Sigmoid colon (tissue), 7 donors: Measurements from ENCODE around the gene TIMP3. TPM values are rescaled to one million over a fixed set of nuclear protein-coding genes. Genes with fewer than 3 reads are reported as not detected.

Source experiments
- DNase-seq: peaks from one replicate; pipeline ENCODE4 v3.0.0-alpha.2; 2019
- H3K27ac ChIP-seq, 4 donors: fragments of 200-600 bp; sonication (generic); one replicate each; pipeline ENCODE4 v1.5.1; 2016 to 2019; ENCODE audit warnings: mild to moderate bottlenecking in 1 of 4
- H3K27me3 ChIP-seq, 3 donors: fragments of 200-600 bp; sonication (generic); one replicate each; pipeline ENCODE4 v1.5.1; 2019; ENCODE audit warnings: mild to moderate bottlenecking in 1 of 3
- H3K36me3 ChIP-seq, 4 donors: fragments of 200-600 bp; sonication (generic); one replicate each; pipeline ENCODE4 v1.5.1; 2016 to 2019
- H3K4me1 ChIP-seq, 4 donors: fragments of 200-600 bp; sonication (generic); one replicate each; pipeline ENCODE4 v1.5.1; 2017 to 2019
- H3K4me3 ChIP-seq, 4 donors: fragments of 200-600 bp; sonication (generic); one replicate each; pipeline ENCODE4 v1.5.1; 2017 to 2019; ENCODE audit warnings: mild to moderate bottlenecking in 2 of 4, moderate library complexity in 1 of 4
- H3K9me3 ChIP-seq, 4 donors: fragments of 200-600 bp in 3 of 4; sonication (generic) in 3 of 4; one replicate each; pipeline versions ENCODE4 v1.5.1 to v1.6.1; 2013 to 2019
- CTCF ChIP-seq, 4 experiments: fragments of 450-650 bp in 3 of 4; fragments of 200-600 bp in 1 of 4; IDR thresholded peaks; one replicate each; pipeline ENCODE4 v1.5.1; 2016 to 2019; ENCODE audit warnings: antibody characterized with exemption in 4 of 4, mild to moderate bottlenecking in 3 of 4, moderate library complexity in 2 of 4
- EP300 ChIP-seq, 4 donors: sonication (generic); formaldehyde crosslinking; IDR thresholded peaks; one replicate each; pipeline ENCODE4 v1.6.1; 2017; ENCODE audit warnings: antibody characterized with exemption in 4 of 4
- POLR2A ChIP-seq, 2 donors: fragments of 450-650 bp; IDR thresholded peaks; one replicate each; pipeline ENCODE4 v1.6.1; 2016; ENCODE audit warnings: antibody characterized with exemption in 2 of 2, mild to moderate bottlenecking in 2 of 2, moderate library complexity in 2 of 2
- POLR2AphosphoS5 ChIP-seq, 4 donors: sonication (generic); formaldehyde crosslinking; IDR thresholded peaks; one replicate each; pipeline ENCODE4 v1.6.1; 2017; ENCODE audit warnings: antibody characterized with exemption in 4 of 4
- WGBS, 2 donors: extraction: QIAGEN DNeasy Blood & Tissue Kit; methylation state at CpG; one replicate each; pipeline ENCODE4 v1.1.7; 2013; 5-methylcytosine and 5-hydroxymethylcytosine counted together
- intact Hi-C: fragments of 100-400 bp; cut with DNase I; formaldehyde crosslinking; loops from one replicate; pipeline ENCODE4 v1.15.1; 2023
- polyA plus RNA-seq, 3 donors: library from polyadenylated mRNA; stranded (reverse); fragments of 200-250 nt; gene quantifications; one replicate each; pipeline ENCODE4 v1.2.3, GENCODE V29; 2013
- total RNA-seq, 4 donors: library from RNA; depleted of rRNA; stranded (reverse); fragments of >200 nt; gene quantifications; one replicate each; pipeline ENCODE4 v1.1.0, GENCODE V29; 2016
- donor health status: healthy with polysubstance abuse.
- donor health status: Bipolar disorder and iron deficiency.
- donor health status: healthy.

The TIMP3 gene
- total and polyA plus RNA-seq, 7 donors, result 4.6 to 295 (median 120) TPM

- Histone ChIP-seq H3K27me3 (no peaks in the 10 kb centered on the region), H3K9me3 (no peaks in the 10 kb centered on the region), H3K27ac (peak overlapping the region; percentile 89 to 94 (median 91)), H3K4me1 (peaks cover 0 to 62% (median 53%) of the 10 kb centered on the region in 4 donors), H3K36me3 (no peaks in the 10 kb centered on the region), H3K4me3 (peak overlapping the region; percentile 75 to 93 (median 78))
- no peak for DNase-seq
- intact Hi-C loops, result loop anchor here (2.0 to 5.0 kb wide), 5 partner anchors 47 to 327 kb away; no protein-coding TSS in a partner anchor
- TF ChIP-seq POLR2AphosphoS5 (IDR thresholded peaks at IDR 0.05), result peak in 1 of 4 donors; percentile 11
- TF ChIP-seq CTCF (IDR thresholded peaks at IDR 0.05), result peak in 1 of 4 experiments; percentile 7
- no peak for TF ChIP-seq POLR2A (IDR thresholded peaks at IDR 0.05)
- no peak for TF ChIP-seq EP300 (IDR thresholded peaks at IDR 0.05)
- 68 to 72% methylated on average over 13 of the region's 13 CpGs for WGBS, 2 donors
These were observed 2.4 kb downstream of the TIMP3 start for GRCh38 chr22:32803738-32804435.

GRCh38 chr22:32804531-32805360 lies 3.2 kb downstream of the TIMP3 start:
- WGBS, 2 donors, result 73 to 84% methylated on average over 14 of the region's 14 CpGs
- H3K4me1 ChIP-seq, result peaks cover 0 to 71% (median 61%) of the 10 kb centered on the region in 4 donors

GRCh38 chr22:32805361-32805881 lies 3.9 kb downstream of the TIMP3 start:
- intact Hi-C loops, result no loop called here
- Histone ChIP-seq H3K27me3 (no peaks in the 10 kb centered on the region), H3K4me3 (peak overlapping the region; percentile 75 to 93 (median 78)), H3K36me3 (no peaks in the 10 kb centered on the region), H3K9me3 (no peaks in the 10 kb centered on the region), H3K4me1 (peaks cover 0 to 76% (median 68%) of the 10 kb centered on the region in 4 donors), H3K27ac (peak overlapping the region; percentile 89 to 94 (median 91))
- 86 to 87% methylated on average over 4 of the region's 4 CpGs for WGBS, 2 donors
- TF ChIP-seq POLR2A (IDR thresholded peaks at IDR 0.05) (no peak), EP300 (IDR thresholded peaks at IDR 0.05) (no peak), POLR2AphosphoS5 (IDR thresholded peaks at IDR 0.05) (peak in 1 of 4 donors; percentile 25), CTCF (IDR thresholded peaks at IDR 0.05) (no peak)
- DNase-seq, result no peak

More at GRCh38 chr22:32804531-32805360, 3.2 kb downstream of the TIMP3 start:
- no peak for DNase-seq
- intact Hi-C loops, result loop anchor here (5.0 kb wide), 3 partner anchors 108 to 327 kb away; no protein-coding TSS in a partner anchor
- TF ChIP-seq CTCF (IDR thresholded peaks at IDR 0.05), result no peak
- peak in 2 of 4 donors; percentile 6 to 37 for TF ChIP-seq POLR2AphosphoS5 (IDR thresholded peaks at IDR 0.05)
- TF ChIP-seq POLR2A (IDR thresholded peaks at IDR 0.05), result no peak
- Histone ChIP-seq H3K9me3 (no peaks in the 10 kb centered on the region), H3K4me3 (peak overlapping the region; percentile 75 to 93 (median 78)), H3K36me3 (no peaks in the 10 kb centered on the region), H3K27me3 (no peaks in the 10 kb centered on the region), H3K27ac (peak overlapping the region; percentile 89 to 94 (median 91))

GRCh38 chr22:32806296-32806695 lies 4.8 kb downstream of the TIMP3 start:
- H3K27me3 ChIP-seq, result no peaks in the 10 kb centered on the region
- 64 to 85% methylated on average over 2 of the region's 2 CpGs for WGBS, 2 donors
- peaks cover 0 to 76% (median 71%) of the 10 kb centered on the region in 4 donors for H3K4me1 ChIP-seq
- no peaks in the 10 kb centered on the region for H3K9me3 ChIP-seq
- no peaks in the 10 kb centered on the region for H3K36me3 ChIP-seq
- TF ChIP-seq POLR2A (IDR thresholded peaks at IDR 0.05), result no peak
- TF ChIP-seq EP300 (IDR thresholded peaks at IDR 0.05), result no peak
- no peak for TF ChIP-seq CTCF (IDR thresholded peaks at IDR 0.05)
- TF ChIP-seq POLR2AphosphoS5 (IDR thresholded peaks at IDR 0.05), result peak in 2 of 4 donors; percentile 20 to 33
- intact Hi-C loops, result no loop called here
- H3K27ac ChIP-seq, result peak overlapping the region in 1 of 4 donors; percentile 91
- no peak overlapping the region for H3K4me3 ChIP-seq
- DNase-seq, result no peak
